ENCODE data around the gene SLAMF7.
"Not testable (repeated sequence)": the region's sequence is repeated elsewhere in the genome, so short reads cannot be mapped to it uniquely, and the experiment has no call there.

The SLAMF7 gene

DNA sequence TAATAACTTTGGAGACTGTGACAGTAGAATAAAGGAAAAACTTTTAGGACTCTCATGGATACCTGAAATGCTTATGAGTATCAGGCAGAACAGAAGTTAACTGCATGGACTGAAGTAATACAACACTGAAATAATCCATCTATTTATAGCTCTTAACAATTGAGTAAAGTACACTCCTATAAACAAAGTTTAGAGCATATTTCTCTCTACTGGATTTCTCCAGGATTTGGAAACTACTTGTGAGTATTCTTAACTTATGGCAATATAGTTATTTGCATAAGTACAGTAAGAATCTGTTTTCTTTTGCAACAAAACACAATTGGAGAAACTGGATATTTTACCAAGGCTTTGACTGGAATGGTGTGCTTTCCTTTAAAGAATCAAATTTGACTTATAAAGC is 17.6 kb upstream of the SLAMF7 start:
- DNase-seq: no peak

DNA sequence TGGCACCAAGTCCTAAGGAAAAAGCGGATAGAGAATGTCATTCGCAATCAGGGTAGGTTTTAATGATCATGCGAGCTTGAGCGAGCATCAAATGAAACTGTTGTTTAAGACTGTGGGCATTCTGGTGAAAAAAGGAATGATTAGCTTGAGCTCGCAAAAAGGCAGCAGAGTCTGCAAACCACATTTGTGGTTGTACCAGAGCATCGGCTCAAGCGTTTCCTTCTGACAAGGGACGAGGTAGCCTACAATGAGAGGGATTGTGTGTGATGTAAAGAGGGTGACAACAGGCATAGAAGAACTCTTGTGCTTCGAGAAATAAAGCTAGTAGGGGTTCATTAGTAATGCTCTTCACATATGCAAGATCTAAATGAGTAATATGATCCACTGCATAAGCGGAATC is 16.3 kb upstream of the SLAMF7 start:
- DNase-seq: no peak

- DNase-seq: no peak
These were observed 15.7 kb upstream of the SLAMF7 start for GRCh38 chr1:160723332-160723731.

- DNase-seq: no peak
These were observed 14.4 kb upstream of the SLAMF7 start for GRCh38 chr1:160724465-160725242.

DNA sequence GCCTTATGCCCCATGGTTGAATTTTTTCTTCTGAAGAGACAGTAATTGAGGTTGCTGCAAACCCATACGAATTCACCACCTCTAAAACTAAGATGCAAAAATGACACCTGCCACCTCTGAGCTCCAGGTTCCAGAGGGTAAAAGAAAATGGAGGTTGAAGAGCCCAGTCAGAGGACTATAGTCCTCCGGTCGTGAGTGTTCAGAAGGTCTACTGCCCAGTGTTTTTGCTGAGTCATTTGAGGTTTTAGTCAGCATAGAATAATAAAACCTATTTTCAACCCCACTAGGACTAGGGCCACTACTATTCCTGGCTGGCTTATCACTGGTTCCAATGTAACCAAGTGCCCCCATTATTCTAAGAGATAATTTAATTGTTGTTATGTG is 12.9 kb upstream of the SLAMF7 start:
- DNase-seq: no peak

- DNase-seq: peak; percentile 65
These were observed 12.3 kb upstream of the SLAMF7 start for GRCh38 chr1:160726498-160727315.

GRCh38 chr1:160727316-160727640 is 11.8 kb upstream of the SLAMF7 start:
- DNase-seq: no peak

GRCh38 chr1:160731564-160731963 is 7.5 kb upstream of the SLAMF7 start:
- DNase-seq: not testable (repeated sequence)

DNA sequence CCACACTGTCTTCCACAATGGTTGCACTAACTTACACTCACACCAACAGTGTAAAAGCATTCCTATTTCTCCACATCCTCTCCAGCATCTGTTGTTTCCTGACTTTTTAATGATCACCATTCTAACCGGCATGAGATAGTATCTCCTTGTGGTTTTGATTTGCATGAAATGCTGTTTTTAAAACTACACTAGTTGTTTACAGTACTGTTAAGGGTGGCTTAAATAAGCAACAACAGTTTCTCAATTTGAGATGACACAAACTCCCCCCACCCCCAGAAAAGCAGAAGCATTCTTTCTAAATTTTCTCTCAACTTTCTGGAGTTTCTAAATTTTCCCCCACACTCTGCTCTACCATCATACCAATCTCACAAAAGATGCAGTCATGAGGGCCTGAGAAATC is 7.1 kb upstream of the SLAMF7 start:
- no peak for DNase-seq

DNA sequence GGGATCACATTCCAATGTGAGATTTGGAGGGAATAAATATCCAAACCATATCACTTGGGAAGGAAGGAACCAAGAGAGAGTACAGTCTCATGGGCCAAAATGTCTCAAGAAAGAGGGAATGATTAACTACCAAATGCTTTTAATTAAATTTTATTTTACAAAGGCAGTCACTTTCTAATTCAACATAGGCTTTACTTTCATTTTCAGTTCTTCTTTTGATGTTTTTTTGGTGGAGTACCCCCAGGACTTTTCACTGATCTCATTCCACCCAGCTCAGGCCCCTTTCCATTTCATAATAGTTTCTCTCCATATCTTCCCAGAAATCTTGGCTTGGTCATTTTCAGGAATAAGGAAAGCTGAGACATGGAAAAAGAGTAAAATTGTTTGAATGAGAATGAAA is 5.1 kb upstream of the SLAMF7 start:
- DNase-seq: no peak

DNA sequence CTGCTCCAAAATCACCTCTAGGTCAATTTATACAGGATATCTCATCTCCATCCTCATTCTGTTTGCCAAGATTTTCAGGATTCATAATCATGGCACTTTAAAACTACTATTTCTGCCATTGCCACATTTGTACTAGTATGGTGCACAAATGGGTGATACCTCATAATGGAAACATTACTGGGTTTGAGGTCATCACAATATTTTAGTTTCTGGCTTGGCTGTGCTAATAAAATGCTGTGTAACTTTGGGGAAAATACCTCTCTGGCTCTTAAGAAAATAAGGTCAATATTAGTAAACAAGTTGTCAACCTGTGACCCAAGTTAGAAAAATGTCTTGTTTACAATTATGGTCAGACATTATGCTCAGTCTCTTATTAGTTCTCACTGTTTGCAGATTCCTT is 4.7 kb upstream of the SLAMF7 start:
- DNase-seq: no peak

DNA sequence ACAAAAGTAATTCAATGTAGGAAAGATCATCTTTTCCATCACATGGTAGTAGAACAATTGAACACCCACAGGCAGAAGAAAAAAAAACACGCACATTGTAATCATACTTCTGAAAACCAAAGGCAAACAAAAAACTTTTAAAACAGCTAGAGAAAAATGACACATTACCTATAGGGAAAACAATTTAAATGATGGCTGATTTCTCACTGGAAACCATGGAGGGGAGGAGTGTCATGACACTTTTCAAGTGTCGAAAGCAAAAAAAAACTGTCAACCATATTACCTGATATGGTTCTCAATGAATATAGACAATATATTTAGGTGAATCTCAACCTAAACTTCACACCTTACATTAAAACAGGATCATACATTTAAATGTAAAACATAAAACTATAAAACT is 776 bp upstream of the SLAMF7 start:
- DNase-seq: no peak

DNA sequence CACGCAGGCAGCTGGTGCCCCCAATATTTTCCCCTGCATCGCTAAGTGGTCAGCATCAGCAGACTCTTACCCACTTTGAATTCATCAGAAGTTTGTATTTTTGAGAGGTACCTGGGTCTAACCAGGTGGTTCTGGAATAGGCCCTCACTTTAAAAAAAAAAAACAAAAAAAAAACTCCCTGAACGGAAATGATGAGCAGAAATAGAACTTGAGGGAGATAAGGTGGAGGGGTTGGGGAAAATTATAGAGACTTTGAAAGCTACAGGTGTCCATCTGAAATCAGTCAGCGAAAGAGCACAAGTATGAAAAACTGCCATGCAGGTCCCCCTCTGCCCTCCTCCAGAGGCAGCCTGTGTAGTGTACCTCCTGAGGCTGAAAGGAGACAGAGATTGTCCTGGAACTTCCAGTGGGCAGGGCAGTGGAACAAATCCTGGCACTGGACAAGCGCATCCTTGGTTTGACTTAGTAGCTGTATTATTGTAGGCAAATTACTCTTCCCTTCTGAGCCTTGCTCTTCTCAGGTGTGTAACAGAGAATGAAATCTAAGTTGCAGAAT is 1.2 kb downstream of the SLAMF7 start:
- no peak for DNase-seq

DNA sequence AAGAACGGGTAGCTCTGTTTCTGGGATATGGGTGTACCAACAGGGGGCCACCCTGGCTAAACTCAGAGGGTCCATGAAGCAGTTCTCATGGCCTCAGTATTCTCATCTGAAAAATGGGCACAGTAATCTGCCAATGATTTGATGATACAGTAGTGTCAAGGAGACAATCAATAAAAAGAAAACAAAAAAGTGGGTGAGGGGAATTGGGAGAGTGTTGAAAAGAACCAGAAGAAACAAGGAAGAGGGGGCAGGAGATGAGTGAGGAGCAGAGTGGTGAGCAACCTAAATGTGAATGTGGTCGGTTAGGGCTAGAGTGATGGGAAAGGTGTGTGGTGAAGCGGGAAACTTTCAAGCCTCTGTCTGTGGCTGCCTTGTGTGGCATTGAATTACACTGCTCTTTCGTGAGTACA is 2.0 kb downstream of the SLAMF7 start:
- DNase-seq: no peak

GRCh38 chr1:160741612-160742348 is 2.7 kb downstream of the SLAMF7 start:
- no peak for DNase-seq

- no peak for DNase-seq
These were observed 3.5 kb downstream of the SLAMF7 start for GRCh38 chr1:160742428-160743127.

DNA sequence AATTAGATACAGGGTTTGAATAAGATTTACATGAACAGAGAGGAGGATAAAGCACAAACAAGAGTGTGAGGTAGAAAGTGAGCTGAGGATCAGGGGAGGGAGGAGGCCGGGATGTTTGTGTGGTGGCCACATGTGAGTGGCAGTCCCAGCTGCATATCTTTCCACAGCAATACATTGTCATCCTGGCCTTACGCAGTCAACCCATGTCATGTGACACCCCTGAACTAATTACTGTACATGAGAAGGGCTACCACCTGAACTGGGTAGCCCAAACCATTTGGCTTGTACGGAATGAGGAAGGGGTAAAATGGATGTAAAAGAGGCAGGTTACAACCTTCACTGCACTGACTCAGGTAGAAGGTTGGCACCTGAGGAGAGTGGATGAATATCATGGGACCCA is 4.2 kb downstream of the SLAMF7 start:
- no peak for DNase-seq

DNA sequence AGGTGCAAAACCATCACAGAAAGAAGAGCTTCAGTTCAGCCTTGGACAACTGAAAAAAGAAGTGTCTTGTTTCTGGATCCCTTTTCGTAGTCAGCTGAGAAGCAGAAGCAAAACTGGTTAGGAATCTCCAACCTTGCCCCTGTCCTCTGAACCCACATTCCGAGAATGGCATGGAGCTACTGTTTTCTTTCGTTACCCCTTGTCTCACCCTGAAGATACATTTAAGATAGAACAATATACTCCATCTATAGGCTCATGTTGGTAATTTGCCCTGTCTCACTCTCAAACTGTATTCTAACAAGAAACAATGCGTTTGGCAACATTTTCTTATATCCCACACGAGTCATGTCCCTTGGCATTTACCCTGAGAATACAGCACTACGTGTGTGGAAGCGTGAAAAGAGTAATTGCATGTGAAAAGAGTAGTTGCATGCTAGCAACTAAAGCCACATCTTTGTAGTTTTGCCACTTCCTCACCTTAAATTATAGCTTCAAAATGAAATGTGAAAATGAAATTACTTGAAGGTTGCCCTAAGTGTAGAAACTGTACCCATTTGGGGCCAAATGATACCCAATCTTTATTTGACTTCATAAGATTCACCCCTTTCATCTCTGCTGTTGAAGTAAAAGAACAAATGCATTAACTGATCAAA is 5.3 kb downstream of the SLAMF7 start:
- DNase-seq: no peak

DNA sequence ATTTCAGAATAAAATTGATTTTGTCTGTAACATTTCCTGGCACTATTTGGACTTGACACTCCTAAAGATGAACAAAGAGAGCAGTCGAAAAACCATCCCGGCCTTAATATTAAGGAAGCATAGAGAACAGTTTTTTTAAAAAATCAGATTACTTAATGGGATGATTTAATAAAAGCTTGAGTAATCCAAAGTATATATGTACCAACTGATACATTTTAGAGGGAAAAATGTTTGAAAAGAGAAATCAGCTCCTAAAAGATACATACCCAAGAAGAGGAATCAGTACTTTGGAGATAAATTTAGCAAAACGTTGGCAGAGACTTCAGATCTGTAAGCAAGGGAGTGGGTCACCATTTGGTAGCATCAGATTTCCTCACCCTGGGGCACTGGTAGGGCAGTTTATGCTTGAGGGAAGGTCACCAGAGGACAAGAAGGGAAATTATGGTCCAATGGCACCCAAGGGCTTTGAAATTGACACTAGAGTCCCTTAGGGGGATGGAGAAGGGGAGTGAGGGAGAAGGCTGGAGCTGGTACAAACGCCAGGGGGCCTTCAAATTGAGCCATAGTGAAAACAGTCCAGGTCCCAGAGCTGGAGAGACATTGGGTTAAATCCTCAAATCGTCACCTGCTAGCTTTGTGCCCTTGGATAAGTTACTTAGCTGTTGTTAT is 5.9 kb downstream of the SLAMF7 start:
- DNase-seq: no peak

DNA sequence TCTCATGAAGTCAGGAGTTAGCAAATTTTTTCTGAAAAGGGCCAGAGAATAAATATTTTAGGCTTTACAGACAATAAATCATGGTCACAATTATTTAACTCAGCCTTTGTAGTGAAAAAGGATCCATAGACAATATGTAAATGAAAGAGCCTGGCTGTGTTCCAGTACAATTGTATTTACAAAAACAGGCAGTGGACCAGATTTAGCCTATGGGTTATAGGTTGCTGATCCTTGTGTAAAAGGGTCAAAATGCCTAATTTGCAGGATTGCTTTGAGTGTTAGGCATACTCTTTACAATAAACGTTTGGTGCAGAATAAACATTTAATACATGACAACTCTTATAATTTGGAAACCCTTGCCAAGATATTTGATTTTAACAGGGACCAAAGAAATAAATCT is 6.5 kb downstream of the SLAMF7 start:
- DNase-seq: no peak

GRCh38 chr1:160746836-160747500 is 7.9 kb downstream of the SLAMF7 start:
- no peak for DNase-seq

Data from NCI-H1694 (cell line).